ENCODE results near the gene HS2ST1. TPM values are rescaled to one million over a fixed set of nuclear protein-coding genes. Genes with fewer than 3 reads are reported as not detected.
A peak's percentile ranks its signal among the peaks of the same experiment; 100 is the strongest.

HS2ST1 gene
- total RNA-seq, 1 experiment from 2014 or later: 45.8 TPM

GRCh38 chr1:86992861-86993260 lies 78.4 kb downstream of the HS2ST1 start:
- H3K27ac ChIP-seq (ENCODE audit: low read depth, low read length, poor library complexity, severe bottlenecking): no peak overlapping the region
- no peaks in the 10 kb centered on the region for H3K27me3 ChIP-seq (replicated peaks; ENCODE audit: insufficient read depth, low read depth, low read length, poor library complexity)
- intact Hi-C loops (cut with micrococcal nuclease; ENCODE audit: unreplicated experiment): no loop called here
- no peaks in the 10 kb centered on the region for H3K9me3 ChIP-seq (ENCODE audit: low read depth, low read length, poor library complexity, severe bottlenecking)
- ChIA-PET CTCF (no interaction called here), POLR2A (ENCODE audit: low non-redundant PET) (no interaction called here)
- no TSS peak for BruUV-seq (replicated peaks)
- TF ChIP-seq, protein P1, sequence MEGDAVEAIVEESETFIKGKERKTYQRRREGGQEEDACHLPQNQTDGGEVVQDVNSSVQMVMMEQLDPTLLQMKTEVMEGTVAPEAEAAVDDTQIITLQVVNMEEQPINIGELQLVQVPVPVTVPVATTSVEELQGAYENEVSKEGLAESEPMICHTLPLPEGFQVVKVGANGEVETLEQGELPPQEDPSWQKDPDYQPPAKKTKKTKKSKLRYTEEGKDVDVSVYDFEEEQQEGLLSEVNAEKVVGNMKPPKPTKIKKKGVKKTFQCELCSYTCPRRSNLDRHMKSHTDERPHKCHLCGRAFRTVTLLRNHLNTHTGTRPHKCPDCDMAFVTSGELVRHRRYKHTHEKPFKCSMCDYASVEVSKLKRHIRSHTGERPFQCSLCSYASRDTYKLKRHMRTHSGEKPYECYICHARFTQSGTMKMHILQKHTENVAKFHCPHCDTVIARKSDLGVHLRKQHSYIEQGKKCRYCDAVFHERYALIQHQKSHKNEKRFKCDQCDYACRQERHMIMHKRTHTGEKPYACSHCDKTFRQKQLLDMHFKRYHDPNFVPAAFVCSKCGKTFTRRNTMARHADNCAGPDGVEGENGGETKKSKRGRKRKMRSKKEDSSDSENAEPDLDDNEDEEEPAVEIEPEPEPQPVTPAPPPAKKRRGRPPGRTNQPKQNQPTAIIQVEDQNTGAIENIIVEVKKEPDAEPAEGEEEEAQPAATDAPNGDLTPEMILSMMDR (conservative IDR thresholded peaks at IDR 0.05; ENCODE audit: low read depth, low read length): no peak
- TF ChIP-seq EZH2 (IDR thresholded peaks at IDR 0.05; ENCODE audit: borderline replicate concordance, low read depth, low read length, poor library complexity, severe bottlenecking): no peak
- H3K4me3 ChIP-seq (ENCODE audit: low read depth, low read length, poor library complexity, severe bottlenecking): no peak overlapping the region
- H3K36me3 ChIP-seq (ENCODE audit: insufficient read depth, low read length, poor library complexity, severe bottlenecking): no peaks in the 10 kb centered on the region
- peaks cover 36% of the 10 kb centered on the region for H3K4me1 ChIP-seq (ENCODE audit: insufficient read depth, low read length, poor library complexity, severe bottlenecking)
- no peak for DNase-seq (ENCODE audit: low spot score)

DNA sequence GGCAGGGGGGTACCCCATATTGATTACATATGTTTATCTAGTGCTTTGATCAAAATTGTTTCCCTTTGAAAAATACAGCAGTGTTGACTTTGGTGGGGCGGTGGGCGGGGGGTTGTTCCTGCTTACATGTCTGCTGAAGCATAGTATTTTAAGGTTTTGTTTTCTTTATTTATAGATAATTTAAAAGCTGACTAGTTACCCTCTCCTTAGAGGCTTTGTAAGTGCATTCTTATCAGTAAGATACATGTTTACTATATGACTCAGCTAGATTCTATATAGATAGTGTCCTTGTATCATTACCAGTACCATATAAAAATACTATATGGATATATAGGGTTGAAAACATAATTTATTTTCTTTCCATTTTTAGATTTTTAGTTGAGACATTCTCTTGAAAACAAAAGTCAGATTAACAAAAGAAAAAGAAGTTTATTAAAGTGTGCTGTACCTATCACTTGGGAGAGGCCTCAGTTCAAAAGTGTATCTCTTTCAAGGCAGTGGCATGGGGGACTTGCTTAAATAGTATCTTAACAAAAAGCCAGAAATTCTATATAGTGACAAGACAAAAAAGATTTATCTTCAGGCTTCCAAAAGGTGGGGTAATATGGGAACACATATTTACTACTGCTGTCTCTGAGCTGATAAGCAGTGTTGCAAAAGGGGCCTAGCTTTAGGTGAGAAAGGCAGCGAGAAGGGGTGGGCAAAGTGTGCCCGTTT lies 79.0 kb downstream of the HS2ST1 start:
- intact Hi-C loops (cut with micrococcal nuclease; ENCODE audit: unreplicated experiment): no loop called here
- Histone ChIP-seq H3K27me3 (replicated peaks; ENCODE audit: insufficient read depth, low read depth, low read length, poor library complexity) (no peaks in the 10 kb centered on the region), H3K36me3 (ENCODE audit: insufficient read depth, low read length, poor library complexity, severe bottlenecking) (no peaks in the 10 kb centered on the region), H3K4me3 (ENCODE audit: low read depth, low read length, poor library complexity, severe bottlenecking) (no peak overlapping the region), H3K4me1 (ENCODE audit: insufficient read depth, low read length, poor library complexity, severe bottlenecking) (peaks cover 39% of the 10 kb centered on the region), H3K9me3 (ENCODE audit: low read depth, low read length, poor library complexity, severe bottlenecking) (no peaks in the 10 kb centered on the region), H3K27ac (ENCODE audit: low read depth, low read length, poor library complexity, severe bottlenecking) (no peak overlapping the region)
- ChIA-PET POLR2A (ENCODE audit: low non-redundant PET) (interaction anchor here (0.5 kb wide), 1 partner anchor 77 kb away, joined by 6 read pairs; no protein-coding TSS in a partner anchor), CTCF (no interaction called here)
- TF ChIP-seq EZH2 (IDR thresholded peaks at IDR 0.05; ENCODE audit: borderline replicate concordance, low read depth, low read length, poor library complexity, severe bottlenecking): no peak
- TF ChIP-seq, protein P1 (conservative IDR thresholded peaks at IDR 0.05; ENCODE audit: low read depth, low read length): no peak
- BruUV-seq (replicated peaks): no TSS peak
- no peak for DNase-seq (ENCODE audit: low spot score)

DNA sequence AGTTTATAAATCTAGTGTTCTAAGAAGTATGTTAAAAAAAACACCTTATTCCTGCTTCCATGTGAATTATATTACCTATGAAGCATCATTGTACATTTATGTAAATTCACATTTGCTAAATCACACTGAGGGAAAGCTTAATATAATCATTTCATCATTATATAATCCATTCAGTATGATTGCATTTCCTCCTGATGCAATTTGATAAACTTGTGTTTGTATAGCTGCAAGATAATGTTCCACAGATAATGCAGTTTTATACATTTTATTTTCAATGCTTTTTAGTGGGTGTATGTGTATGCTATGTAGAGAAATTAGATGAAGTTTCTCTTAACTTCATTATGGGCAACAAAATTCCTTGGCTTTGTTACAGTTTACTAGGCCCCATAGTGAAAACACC lies 79.6 kb downstream of the HS2ST1 start:
- no TSS peak for BruUV-seq (replicated peaks)
- H3K27me3 ChIP-seq (replicated peaks; ENCODE audit: insufficient read depth, low read depth, low read length, poor library complexity): no peaks in the 10 kb centered on the region
- TF ChIP-seq EZH2 (IDR thresholded peaks at IDR 0.05; ENCODE audit: borderline replicate concordance, low read depth, low read length, poor library complexity, severe bottlenecking): no peak
- TF ChIP-seq, protein P1 (conservative IDR thresholded peaks at IDR 0.05; ENCODE audit: low read depth, low read length): no peak
- ChIA-PET CTCF (no interaction called here), POLR2A (ENCODE audit: low non-redundant PET) (interaction anchor here (0.5 kb wide), 1 partner anchor 78 kb away, joined by 6 read pairs; no protein-coding TSS in a partner anchor)
- H3K9me3 ChIP-seq (ENCODE audit: low read depth, low read length, poor library complexity, severe bottlenecking): no peaks in the 10 kb centered on the region
- peak overlapping the region; percentile 10 for H3K27ac ChIP-seq (ENCODE audit: low read depth, low read length, poor library complexity, severe bottlenecking)
- DNase-seq (ENCODE audit: low spot score): no peak
- no peak overlapping the region for H3K4me3 ChIP-seq (ENCODE audit: low read depth, low read length, poor library complexity, severe bottlenecking)
- intact Hi-C loops (cut with micrococcal nuclease; ENCODE audit: unreplicated experiment): no loop called here
- peaks cover 39% of the 10 kb centered on the region for H3K4me1 ChIP-seq (ENCODE audit: insufficient read depth, low read length, poor library complexity, severe bottlenecking)
- no peaks in the 10 kb centered on the region for H3K36me3 ChIP-seq (ENCODE audit: insufficient read depth, low read length, poor library complexity, severe bottlenecking)

Measured in A673 (cell line).